ENCODE results near the gene C20orf173. TPM values are rescaled to one million over a fixed set of nuclear protein-coding genes. Genes with fewer than 3 reads are reported as not detected.

Gene C20orf173
- polyA plus RNA-seq, 1 of the 3 experiments (the other 2 are of a cell fraction), result not detected

- TF ChIP-seq ZBTB33 (IDR thresholded peaks at IDR 0.05; ENCODE audit: borderline replicate concordance, low read depth), result no peak
- no peak for TF ChIP-seq USF2 (IDR thresholded peaks at IDR 0.05; ENCODE audit: borderline replicate concordance, low read depth, low read length)
- no peak for TF ChIP-seq TCF12 (IDR thresholded peaks at IDR 0.05)
- no peak for TF ChIP-seq EZH2phosphoT487 (IDR thresholded peaks at IDR 0.05; ENCODE audit: borderline replicate concordance, low read depth)
Observed at GRCh38 chr20:35489717-35490116, 39.7 kb downstream of the C20orf173 start (continued).

GRCh38 chr20:35487479-35487878 is 42.0 kb downstream of the C20orf173 start:
- Histone ChIP-seq H3K27ac (ENCODE audit: low read depth in 2 of 2, low read length in 1 of 2) (no peak overlapping the region), H3K4me3 (ENCODE audit: low read depth in 2 of 2, low read length in 1 of 2) (no peak overlapping the region), H3K9me2 (no peaks in the 10 kb centered on the region), H3K9ac (no peak overlapping the region), H3F3A (replicated peaks; ENCODE audit: insufficient read depth) (no peaks in the 10 kb centered on the region), H3K4me1 (ENCODE audit: control insufficient read depth in 1 of 2, insufficient read depth in 2 of 2, low read depth in 1 of 2, low read length in 1 of 2) (no peaks in the 10 kb centered on the region), H3K79me2 (ENCODE audit: insufficient read depth) (no peaks in the 10 kb centered on the region), H4K20me1 (ENCODE audit: insufficient read depth) (no peaks in the 10 kb centered on the region), H3K36me3 (replicated peaks in 1 of 2; ENCODE audit: control insufficient read depth in 1 of 2, insufficient read depth in 2 of 2, low read length in 1 of 2) (peaks cover 27 to 43% of the 10 kb centered on the region in 2 experiments), H2AFZ (ENCODE audit: low read depth) (no peak overlapping the region), H3K27me3 (ENCODE audit: insufficient read depth) (no peaks in the 10 kb centered on the region), H3K9me3 (no peaks in the 10 kb centered on the region), H3K4me2 (no peak overlapping the region)
- DNase-seq, result no peak
- CTCF ChIA-PET, result interaction anchor here (1.9 kb wide), 1 partner anchor 23 kb away, joined by 11 read pairs; no protein-coding TSS in a partner anchor
- WGBS (ENCODE audit: low lambda C conversion rate), result 98% methylated on average over 4 of the region's 4 CpGs
- POLR2A ChIA-PET, result no interaction called here
- TF ChIP-seq TCF12 (IDR thresholded peaks at IDR 0.05) (no peak), GATA2 (CRISPR knock-in tag; IDR thresholded peaks at IDR 0.05) (no peak), FOXJ3 (CRISPR knock-in tag; IDR thresholded peaks at IDR 0.05) (no peak), NFIC (IDR thresholded peaks at IDR 0.05; ENCODE audit: borderline replicate concordance) (no peak), RCOR1 (IDR thresholded peaks at IDR 0.05; ENCODE audit: low read length) (no peak), PBX3 (IDR thresholded peaks at IDR 0.05) (no peak), TEAD4 (IDR thresholded peaks at IDR 0.05; ENCODE audit: borderline replicate concordance, insufficient read depth) (no peak), USF2 (IDR thresholded peaks at IDR 0.05; ENCODE audit: borderline replicate concordance, low read depth, low read length) (no peak), GABPA (IDR thresholded peaks at IDR 0.05; ENCODE audit: low read depth) (no peak), CTCF (IDR thresholded peaks at IDR 0.05) (no peak), FOXM1 (IDR thresholded peaks at IDR 0.05; ENCODE audit: low read depth) (no peak), ZBTB33 (IDR thresholded peaks at IDR 0.05; ENCODE audit: borderline replicate concordance, low read depth) (no peak), JUND (IDR thresholded peaks at IDR 0.05) (no peak), REST (IDR thresholded peaks at IDR 0.05; ENCODE audit: low read depth, low read length) (no peak), FOSL2 (IDR thresholded peaks at IDR 0.05; ENCODE audit: borderline replicate concordance, low read depth) (no peak)
